DND-41 (cell line): ENCODE measurements around the gene SFTA2.

ENCODE experiments used
- ATAC-seq: fragments of 200-7000 bp; cut with Tn5 transposase; 3 replicates; pipeline ENCODE4 v1.9.1; 2021; ENCODE audit warnings: low read depth; ENCODE audit not compliant: insufficient read depth
- DNase-seq: peaks from one replicate; pipeline ENCODE4 v3.0.0-alpha.2; 2020
- H2AFZ ChIP-seq: 2 replicates; pipeline ENCODE4 v1.6.0; 2012; ENCODE audit warnings: low read depth, low read length
- H3K27ac ChIP-seq: 2 replicates; pipeline ENCODE4 v1.5.1; 2012; ENCODE audit warnings: low read length, inconsistent platforms
- H3K27me3 ChIP-seq: fragments of 200-600 bp; sonication (generic); 2 replicates; pipeline ENCODE4 v1.6.0; 2012; ENCODE audit warnings: low read length, mild to moderate bottlenecking, inconsistent platforms; ENCODE audit not compliant: insufficient read depth, poor library complexity
- H3K36me3 ChIP-seq: 2 replicates; pipeline ENCODE4 v1.5.1; 2012; ENCODE audit warnings: low read length, inconsistent platforms; ENCODE audit not compliant: insufficient read depth
- H3K4me1 ChIP-seq: 2 replicates; pipeline ENCODE4 v1.5.1; 2012; ENCODE audit warnings: mild to moderate bottlenecking, low read length; ENCODE audit not compliant: insufficient read depth
- H3K4me2 ChIP-seq: 2 replicates; pipeline ENCODE4 v1.6.0; 2012; ENCODE audit warnings: mild to moderate bottlenecking, moderate library complexity, low read length, inconsistent platforms; ENCODE audit not compliant: insufficient read depth
- H3K4me3 ChIP-seq, 2 experiments: fragments of 200-600 bp in 1 of 2; shearing (Covaris generic) in 1 of 2; 2 replicates each; pipeline ENCODE4 v1.5.1; 2012 to 2016; ENCODE audit warnings: inconsistent platforms in 2 of 2, low read length in 2 of 2, mild to moderate bottlenecking in 2 of 2, low read depth in 1 of 2, moderate library complexity in 1 of 2
- H3K79me2 ChIP-seq: 2 replicates; pipeline ENCODE4 v1.6.0; 2012; ENCODE audit warnings: low read length, inconsistent platforms; ENCODE audit not compliant: insufficient read depth
- H3K9ac ChIP-seq: 2 replicates; pipeline ENCODE4 v1.6.0; 2012; ENCODE audit warnings: low read depth, mild to moderate bottlenecking, inconsistent platforms, low read length, moderate library complexity
- H3K9me3 ChIP-seq: 2 replicates; pipeline ENCODE4 v1.5.1; 2012; ENCODE audit warnings: low read length, moderate library complexity, mild to moderate bottlenecking, inconsistent platforms; ENCODE audit not compliant: insufficient read depth, severe bottlenecking
- H4K20me1 ChIP-seq: 2 replicates; pipeline ENCODE4 v1.6.0; 2012; ENCODE audit warnings: low read length; ENCODE audit not compliant: insufficient read depth
- EZH2 ChIP-seq: IDR thresholded peaks from 3 replicates; pipeline ENCODE4 v1.6.1; 2012; ENCODE audit warnings: borderline replicate concordance, low read depth, mild to moderate bottlenecking, moderate library complexity, low read length, inconsistent platforms; ENCODE audit not compliant: severe bottlenecking
- TF ChIP-seq, protein P1 (sequence below): IDR thresholded peaks from 2 replicates; pipeline ENCODE4 v1.5.1; 2012; ENCODE audit warnings: borderline replicate concordance, low read length, moderate library complexity, mild to moderate bottlenecking; ENCODE audit not compliant: poor library complexity, severe bottlenecking; ENCODE audit errors: extremely low read depth

SFTA2 gene

GRCh38 chr6:30894381-30894780 lies 37.6 kb downstream of the SFTA2 start:
- Histone ChIP-seq H3K4me2 (no peak overlapping the region), H3K4me1 (0 out of 2 replicates have a peak, but pooled peaks cover 4% of the 10 kb centered on the region), H3K9me3 (no peaks in the 10 kb centered on the region), H3K27ac (no peak overlapping the region), H3K9ac (no peak overlapping the region), H2AFZ (no peak overlapping the region), H4K20me1 (peaks cover 5% of the 10 kb centered on the region; the same call in 1 of the 2 replicates), H3K36me3 (peaks cover 86% of the 10 kb centered on the region), H3K79me2 (no peaks in the 10 kb centered on the region), H3K4me3 (no peak overlapping the region), H3K27me3 (no peaks in the 10 kb centered on the region)
- DNase-seq: no peak
- TF ChIP-seq, protein P1, sequence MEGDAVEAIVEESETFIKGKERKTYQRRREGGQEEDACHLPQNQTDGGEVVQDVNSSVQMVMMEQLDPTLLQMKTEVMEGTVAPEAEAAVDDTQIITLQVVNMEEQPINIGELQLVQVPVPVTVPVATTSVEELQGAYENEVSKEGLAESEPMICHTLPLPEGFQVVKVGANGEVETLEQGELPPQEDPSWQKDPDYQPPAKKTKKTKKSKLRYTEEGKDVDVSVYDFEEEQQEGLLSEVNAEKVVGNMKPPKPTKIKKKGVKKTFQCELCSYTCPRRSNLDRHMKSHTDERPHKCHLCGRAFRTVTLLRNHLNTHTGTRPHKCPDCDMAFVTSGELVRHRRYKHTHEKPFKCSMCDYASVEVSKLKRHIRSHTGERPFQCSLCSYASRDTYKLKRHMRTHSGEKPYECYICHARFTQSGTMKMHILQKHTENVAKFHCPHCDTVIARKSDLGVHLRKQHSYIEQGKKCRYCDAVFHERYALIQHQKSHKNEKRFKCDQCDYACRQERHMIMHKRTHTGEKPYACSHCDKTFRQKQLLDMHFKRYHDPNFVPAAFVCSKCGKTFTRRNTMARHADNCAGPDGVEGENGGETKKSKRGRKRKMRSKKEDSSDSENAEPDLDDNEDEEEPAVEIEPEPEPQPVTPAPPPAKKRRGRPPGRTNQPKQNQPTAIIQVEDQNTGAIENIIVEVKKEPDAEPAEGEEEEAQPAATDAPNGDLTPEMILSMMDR: no peak
- no peak for TF ChIP-seq EZH2
- no peak for ATAC-seq

GRCh38 chr6:30893666-30894065 lies 38.3 kb downstream of the SFTA2 start:
- H4K20me1 ChIP-seq: peaks cover 5% of the 10 kb centered on the region; the same call in 1 of the 2 replicates
- H3K9ac ChIP-seq: no peak overlapping the region
- no peak for TF ChIP-seq EZH2
- TF ChIP-seq, protein P1: no peak
- H2AFZ ChIP-seq: no peak overlapping the region
- no peak overlapping the region for H3K4me2 ChIP-seq
- H3K4me1 ChIP-seq: 0 out of 2 replicates have a peak, but pooled peaks cover 4% of the 10 kb centered on the region
- no peak overlapping the region for H3K4me3 ChIP-seq
- no peaks in the 10 kb centered on the region for H3K27me3 ChIP-seq
- H3K9me3 ChIP-seq: no peaks in the 10 kb centered on the region
- peaks cover 83% of the 10 kb centered on the region for H3K36me3 ChIP-seq
- DNase-seq (no peak), ATAC-seq (no peak)
- H3K27ac ChIP-seq: no peak overlapping the region
- H3K79me2 ChIP-seq: 0 out of 2 replicates have a peak, but pooled peaks cover 1% of the 10 kb centered on the region

DNA sequence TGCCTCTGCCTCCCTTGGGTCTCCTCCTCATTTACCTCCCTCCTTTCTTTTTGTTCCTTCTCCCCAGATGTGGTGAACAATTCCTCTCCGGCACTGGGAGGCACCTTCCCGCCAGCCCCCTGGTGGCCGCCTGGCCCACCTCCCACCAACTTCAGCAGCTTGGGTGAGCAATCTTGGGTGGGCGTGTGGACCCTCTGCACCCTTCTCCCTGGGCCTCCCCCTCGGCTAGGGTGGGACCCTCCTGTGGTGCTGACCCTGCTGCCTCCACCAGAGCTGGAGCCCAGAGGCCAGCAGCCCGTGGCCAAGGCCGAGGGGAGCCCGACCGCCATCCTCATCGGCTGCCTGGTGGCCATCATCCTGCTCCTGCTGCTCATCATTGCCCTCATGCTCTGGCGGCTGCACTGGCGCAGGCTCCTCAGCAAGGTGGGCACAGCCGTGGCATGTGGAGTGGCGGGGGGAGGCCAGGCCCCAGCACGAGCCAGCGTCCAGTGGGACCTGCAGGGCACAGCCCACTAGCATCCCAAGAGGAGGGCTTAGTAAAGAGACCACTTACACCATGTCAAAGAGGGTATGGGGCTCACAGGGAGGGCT lies 38.9 kb downstream of the SFTA2 start:
- no peak for TF ChIP-seq EZH2
- TF ChIP-seq, protein P1: peak; percentile 36
- Histone ChIP-seq H3K4me3 (no peak overlapping the region), H3K36me3 (peaks cover 78% of the 10 kb centered on the region), H4K20me1 (peaks cover 5% of the 10 kb centered on the region; the same call in 1 of the 2 replicates), H3K9me3 (no peaks in the 10 kb centered on the region), H2AFZ (no peak overlapping the region), H3K4me2 (no peak overlapping the region), H3K27me3 (no peaks in the 10 kb centered on the region), H3K9ac (no peak overlapping the region), H3K79me2 (peaks cover 4% of the 10 kb centered on the region; the same call in 1 of the 2 replicates), H3K4me1 (0 out of 2 replicates have a peak, but pooled peaks cover 4% of the 10 kb centered on the region), H3K27ac (no peak overlapping the region)
- ATAC-seq (no peak), DNase-seq (no peak)
